ENCODE measurements around the gene AKR1C1.
"Not testable (repeated sequence)": the region's sequence is repeated elsewhere in the genome, so short reads cannot be mapped to it uniquely, and the experiment has no call there.

GRCh38 chr10:4940909-4941308 lies 22.3 kb upstream of the AKR1C1 start:
- TF ChIP-seq, protein P1, sequence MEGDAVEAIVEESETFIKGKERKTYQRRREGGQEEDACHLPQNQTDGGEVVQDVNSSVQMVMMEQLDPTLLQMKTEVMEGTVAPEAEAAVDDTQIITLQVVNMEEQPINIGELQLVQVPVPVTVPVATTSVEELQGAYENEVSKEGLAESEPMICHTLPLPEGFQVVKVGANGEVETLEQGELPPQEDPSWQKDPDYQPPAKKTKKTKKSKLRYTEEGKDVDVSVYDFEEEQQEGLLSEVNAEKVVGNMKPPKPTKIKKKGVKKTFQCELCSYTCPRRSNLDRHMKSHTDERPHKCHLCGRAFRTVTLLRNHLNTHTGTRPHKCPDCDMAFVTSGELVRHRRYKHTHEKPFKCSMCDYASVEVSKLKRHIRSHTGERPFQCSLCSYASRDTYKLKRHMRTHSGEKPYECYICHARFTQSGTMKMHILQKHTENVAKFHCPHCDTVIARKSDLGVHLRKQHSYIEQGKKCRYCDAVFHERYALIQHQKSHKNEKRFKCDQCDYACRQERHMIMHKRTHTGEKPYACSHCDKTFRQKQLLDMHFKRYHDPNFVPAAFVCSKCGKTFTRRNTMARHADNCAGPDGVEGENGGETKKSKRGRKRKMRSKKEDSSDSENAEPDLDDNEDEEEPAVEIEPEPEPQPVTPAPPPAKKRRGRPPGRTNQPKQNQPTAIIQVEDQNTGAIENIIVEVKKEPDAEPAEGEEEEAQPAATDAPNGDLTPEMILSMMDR (IDR thresholded peaks at IDR 0.05) = not testable (repeated sequence)
- TF ChIP-seq POLR2A (IDR thresholded peaks at IDR 0.05) = not testable (repeated sequence)

Data from testis (tissue), 2 donors.